ENCODE measurements around the gene C10orf62. TPM values are rescaled to one million over a fixed set of nuclear protein-coding genes. Genes with fewer than 3 reads are reported as not detected.
"Not testable (repeated sequence)": the region's sequence is repeated elsewhere in the genome, so short reads cannot be mapped to it uniquely, and the experiment has no call there.

Gene C10orf62
- total and polyA plus RNA-seq, 2 of the 8 experiments (the other 6 are each of a cell fraction or from before 2014, with no cell fraction given) = 0.05 TPM; not detected in 1

GRCh38 chr10:97575127-97575668 lies 14.3 kb upstream of the C10orf62 start (continued):
- TF ChIP-seq TBP (IDR thresholded peaks at IDR 0.05; ENCODE audit: low read depth, low read length) = no peak
- no peak for TF ChIP-seq PHF8 (conservative IDR thresholded peaks at IDR 0.05; ENCODE audit: low read depth, low read length)
- TF ChIP-seq, protein P1, sequence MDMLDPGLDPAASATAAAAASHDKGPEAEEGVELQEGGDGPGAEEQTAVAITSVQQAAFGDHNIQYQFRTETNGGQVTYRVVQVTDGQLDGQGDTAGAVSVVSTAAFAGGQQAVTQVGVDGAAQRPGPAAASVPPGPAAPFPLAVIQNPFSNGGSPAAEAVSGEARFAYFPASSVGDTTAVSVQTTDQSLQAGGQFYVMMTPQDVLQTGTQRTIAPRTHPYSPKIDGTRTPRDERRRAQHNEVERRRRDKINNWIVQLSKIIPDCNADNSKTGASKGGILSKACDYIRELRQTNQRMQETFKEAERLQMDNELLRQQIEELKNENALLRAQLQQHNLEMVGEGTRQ (IDR thresholded peaks at IDR 0.05; ENCODE audit: low read length) = no peak
- no peak for TF ChIP-seq CBX8 (IDR thresholded peaks at IDR 0.05; ENCODE audit: borderline replicate concordance, low read depth, low read length)
- TF ChIP-seq EZH2 (IDR thresholded peaks at IDR 0.05; ENCODE audit: low read depth, low read length, severe bottlenecking) = no peak
- no peak for TF ChIP-seq SRF (IDR thresholded peaks at IDR 0.05; ENCODE audit: low read depth, low read length)
- TF ChIP-seq NRF1 (IDR thresholded peaks at IDR 0.05; ENCODE audit: low read depth, low read length) = no peak
- TF ChIP-seq YY1 (IDR thresholded peaks at IDR 0.05; ENCODE audit: low read depth, low read length) = no peak
- TF ChIP-seq RNF2 (IDR thresholded peaks at IDR 0.05; ENCODE audit: borderline replicate concordance, low read depth, low read length, missing control alignments, poor library complexity, severe bottlenecking) = no peak
- no peak for TF ChIP-seq KDM5A (IDR thresholded peaks at IDR 0.05; ENCODE audit: low read length)

- not testable (repeated sequence) for H3K4me2 ChIP-seq (ENCODE audit: insufficient read depth in 1 of 2, low read depth in 2 of 2, low read length in 2 of 2); H3K36me3 ChIP-seq (ENCODE audit: control insufficient read depth in 2 of 4, insufficient read depth in 4 of 4, low read length in 3 of 4); FAIRE-seq; H3K9me3 ChIP-seq (ENCODE audit: insufficient read depth in 2 of 2, low read depth in 1 of 2, low read length in 1 of 2); H3K4me1 ChIP-seq (replicated peaks in 1 of 4; ENCODE audit: control insufficient read depth in 3 of 4, insufficient read depth in 4 of 4, low read length in 3 of 4); H2BK20ac ChIP-seq (ENCODE audit: low read length); H3K4me3 ChIP-seq (ENCODE audit: extremely low read depth in 1 of 4, insufficient read depth in 2 of 4, low read depth in 3 of 4, low read length in 4 of 4); H3K56ac ChIP-seq (replicated peaks; ENCODE audit: insufficient read length, low read depth, low read length); H2BK120ac ChIP-seq (replicated peaks; ENCODE audit: low read depth, low read length); H3K79me1 ChIP-seq (ENCODE audit: low read depth, low read length); H2BK15ac ChIP-seq (ENCODE audit: low read length); H3K18ac ChIP-seq (ENCODE audit: extremely low read depth, low read length); H2AFZ ChIP-seq (ENCODE audit: low read length); H2BK12ac ChIP-seq (ENCODE audit: low read depth, low read length); H2AK5ac ChIP-seq (ENCODE audit: low read depth, low read length); H2BK5ac ChIP-seq (ENCODE audit: low read depth, low read length); H3K23me2 ChIP-seq (ENCODE audit: low read depth, low read length); H3K27ac ChIP-seq (ENCODE audit: low read depth, low read length); H4K20me1 ChIP-seq (replicated peaks in 1 of 2; ENCODE audit: control insufficient read depth in 1 of 2, insufficient read depth in 2 of 2, low read length in 2 of 2); H4K91ac ChIP-seq (replicated peaks; ENCODE audit: insufficient read length, low read length); H3K23ac ChIP-seq (ENCODE audit: insufficient read length); DNase-seq (ENCODE audit: low read depth in 1 of 2, low spot score in 2 of 2); H3K79me2 ChIP-seq (ENCODE audit: control insufficient read depth in 1 of 2, insufficient read depth in 2 of 2, low read length in 2 of 2); H3K4ac ChIP-seq (replicated peaks; ENCODE audit: insufficient read length, low read depth, low read length); H3K9ac ChIP-seq (replicated peaks in 1 of 4; ENCODE audit: extremely low read depth in 1 of 4, low read depth in 3 of 4, low read length in 3 of 4); H4K5ac ChIP-seq (ENCODE audit: insufficient read length, low read depth, low read length); H3K14ac ChIP-seq (ENCODE audit: insufficient read length); H4K8ac ChIP-seq (ENCODE audit: extremely low read depth, insufficient read depth, low read length); H3K27me3 ChIP-seq (replicated peaks in 1 of 4; ENCODE audit: control insufficient read depth in 3 of 4, extremely low read depth in 1 of 4, insufficient read depth in 3 of 4, low read length in 3 of 4)
- ChIA-PET CTCF (ENCODE audit: partially characterized antibody) (interaction anchor here (0.6 to 12.9 kb wide), 10 partner anchors 7 to 372 kb away, joined by 3 to 169 read pairs (median 11); partner anchors contain the start of genes C10orf62 and HOGA1), POLR2A (ENCODE audit: partially characterized antibody) (interaction anchor here (1.0 to 2.2 kb wide), 3 partner anchors 8 to 36 kb away, joined by 3 to 6 read pairs (median 3); partner anchors contain the start of gene HOGA1)
- WGBS, 2 experiments (ENCODE audit: extremely low coverage in 1 of 2, insufficient coverage in 1 of 2, insufficient read length in 1 of 2, insufficient replicate concordance in 2 of 2, low coverage in 1 of 2, low lambda C conversion rate in 2 of 2, missing lambda C conversion rate in 1 of 2) = 57% methylated on average over 5 of the region's 5 CpGs; no CpG with 5 or more reads in 1 of the 2 experiments
Measured at GRCh38 chr10:97576487-97576886, 13.0 kb upstream of the C10orf62 start.
